ENCODE measurements around the gene SMC1A.

SMC1A gene

DNA sequence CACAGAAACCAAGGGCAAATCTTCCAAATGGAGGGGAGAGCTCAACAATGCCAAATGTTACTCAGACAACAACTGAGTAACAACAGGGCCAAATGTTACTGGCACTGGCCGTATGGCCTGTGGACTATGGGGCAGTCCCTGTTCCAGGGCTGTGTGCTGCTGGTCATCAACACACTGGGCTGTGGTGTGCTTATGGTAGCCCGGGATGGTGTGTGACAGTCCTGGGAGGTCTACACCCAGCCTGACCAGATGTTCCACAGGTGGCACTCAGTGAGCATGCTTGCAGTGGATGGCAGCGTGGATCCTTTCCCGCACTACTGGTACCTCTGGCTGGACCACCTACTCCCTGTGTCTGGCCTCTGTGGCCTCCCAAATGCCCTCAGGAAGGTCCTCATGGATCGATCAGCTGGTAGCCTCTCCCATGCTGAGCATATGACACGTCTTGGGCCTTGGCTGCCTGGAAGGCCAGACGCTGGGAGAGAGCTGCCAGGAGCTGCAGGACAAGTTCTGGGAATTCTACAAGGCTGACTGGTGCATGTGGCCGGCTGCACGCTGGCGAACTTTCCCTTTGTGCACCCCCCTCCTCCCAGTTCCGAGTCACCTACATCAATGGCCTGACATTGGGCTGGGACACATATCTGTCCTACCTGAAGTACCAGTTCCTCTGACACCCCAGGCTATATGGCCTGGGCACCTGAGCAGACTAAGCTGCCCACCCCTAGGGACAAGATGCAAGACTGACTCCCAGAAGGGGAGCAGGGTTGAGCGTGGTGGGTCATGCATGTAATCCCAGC, 81.4 kb downstream of the SMC1A start:
- no peak for DNase-seq (ENCODE audit: low spot score)

DNA sequence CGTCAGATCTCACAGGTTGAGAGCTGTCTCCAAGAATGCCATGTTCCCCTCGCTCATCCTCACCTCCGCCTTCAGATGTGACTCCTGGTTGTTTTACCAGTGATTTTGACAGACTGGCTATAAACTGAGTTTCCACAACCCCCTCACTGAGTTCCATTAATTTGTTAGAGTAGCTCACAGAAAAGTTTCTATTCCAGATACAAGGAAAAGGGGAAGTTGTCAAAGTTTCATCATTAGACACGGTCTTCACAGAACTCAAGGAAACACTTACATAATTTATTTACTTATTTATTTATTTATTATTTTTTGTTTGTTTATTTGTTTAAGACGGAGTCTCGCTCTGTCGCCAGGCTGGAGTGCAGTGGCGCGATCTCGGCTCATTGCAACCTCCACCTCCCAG, 85.4 kb downstream of the SMC1A start:
- no peak for DNase-seq (ENCODE audit: low spot score)

DNA sequence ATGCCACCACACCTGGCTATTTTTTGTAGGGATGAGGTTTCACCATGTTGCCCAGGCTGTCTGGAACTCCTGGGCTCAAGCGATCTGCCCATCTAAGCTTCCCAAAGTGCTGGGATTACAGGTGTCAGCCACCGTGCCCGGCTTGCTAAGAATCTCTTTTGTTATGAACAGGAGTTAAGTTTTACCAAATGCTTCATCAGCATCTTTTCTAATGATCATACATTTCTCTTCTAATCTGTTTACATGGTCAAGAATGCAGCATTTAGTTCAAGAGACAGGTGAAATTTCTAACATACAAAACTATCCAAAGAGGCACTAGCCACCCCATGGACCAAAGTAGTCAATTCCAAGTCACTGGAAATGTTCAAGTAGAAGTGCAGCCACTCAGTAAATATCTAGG, 88.6 kb downstream of the SMC1A start:
- DNase-seq (ENCODE audit: low spot score) = no peak

DNA sequence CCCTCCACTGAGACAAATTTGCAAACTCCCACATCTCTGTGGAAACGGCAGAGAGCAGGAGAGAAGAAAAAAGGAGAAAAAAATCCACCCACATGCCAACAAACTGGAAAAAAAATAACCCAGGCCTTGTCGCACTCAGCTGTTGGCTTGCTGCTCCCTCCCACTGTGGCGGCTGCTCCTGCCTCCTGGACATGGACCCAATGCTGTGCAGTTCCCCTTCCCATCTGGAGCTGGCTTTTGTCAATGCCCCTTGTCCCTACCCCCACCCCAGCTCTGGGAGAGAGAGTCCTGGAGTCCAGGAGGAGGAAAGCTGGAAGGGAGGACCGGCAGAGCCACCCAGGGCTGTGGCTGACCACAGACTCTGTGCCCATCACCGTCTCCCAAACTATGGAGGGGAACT, 90.2 kb downstream of the SMC1A start:
- DNase-seq (ENCODE audit: low spot score) = no peak

DNA sequence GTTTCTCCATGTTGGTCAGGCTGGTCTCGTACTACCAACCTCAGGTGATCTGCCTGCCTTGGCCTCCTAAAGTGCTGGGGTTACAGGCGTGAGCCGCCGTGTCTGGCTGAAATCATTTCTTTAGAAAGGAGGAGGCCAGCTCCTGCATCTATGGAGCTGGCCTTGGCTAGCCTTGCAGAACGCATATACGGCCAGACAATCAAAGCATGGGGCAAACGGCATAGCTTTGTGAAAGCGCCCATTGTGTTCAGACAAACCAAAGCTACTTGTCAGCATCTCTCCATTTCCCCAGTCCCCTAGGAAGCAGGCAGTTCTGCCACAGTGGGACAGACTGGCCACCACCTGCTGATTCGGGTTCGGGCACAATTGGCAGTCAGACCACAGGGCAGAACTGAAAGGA, 92.1 kb downstream of the SMC1A start:
- DNase-seq (ENCODE audit: low spot score) = no peak

DNA sequence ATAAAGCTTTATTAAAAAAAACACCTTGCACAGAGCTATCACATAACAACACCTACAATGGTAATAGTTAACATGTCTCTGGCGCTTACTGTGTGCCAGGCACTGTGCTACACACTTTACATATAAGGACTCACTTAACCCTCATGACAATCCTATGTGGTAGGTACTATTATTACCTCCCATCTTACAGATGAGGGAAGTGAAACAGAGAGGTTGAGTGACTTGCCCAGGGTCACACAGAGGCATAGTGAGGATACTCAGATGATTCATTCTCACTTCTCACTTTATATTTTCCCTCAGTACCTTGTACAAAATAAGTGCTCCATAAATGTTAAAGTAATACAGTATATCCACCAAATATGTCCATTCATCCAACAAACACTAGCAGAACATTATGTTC, 97.7 kb downstream of the SMC1A start:
- no peak for DNase-seq (ENCODE audit: low spot score)
